8988T (cell line): ENCODE measurements around the gene CCDC102A.
A peak's percentile ranks its signal among the peaks of the same experiment; 100 is the strongest.
"Not testable (repeated sequence)": the region's sequence is repeated elsewhere in the genome, so short reads cannot be mapped to it uniquely, and the experiment has no call there.

ENCODE experiments used
- DNase-seq: peaks from one replicate; pipeline ENCODE4 v3.0.0; 2011

CCDC102A gene

DNA sequence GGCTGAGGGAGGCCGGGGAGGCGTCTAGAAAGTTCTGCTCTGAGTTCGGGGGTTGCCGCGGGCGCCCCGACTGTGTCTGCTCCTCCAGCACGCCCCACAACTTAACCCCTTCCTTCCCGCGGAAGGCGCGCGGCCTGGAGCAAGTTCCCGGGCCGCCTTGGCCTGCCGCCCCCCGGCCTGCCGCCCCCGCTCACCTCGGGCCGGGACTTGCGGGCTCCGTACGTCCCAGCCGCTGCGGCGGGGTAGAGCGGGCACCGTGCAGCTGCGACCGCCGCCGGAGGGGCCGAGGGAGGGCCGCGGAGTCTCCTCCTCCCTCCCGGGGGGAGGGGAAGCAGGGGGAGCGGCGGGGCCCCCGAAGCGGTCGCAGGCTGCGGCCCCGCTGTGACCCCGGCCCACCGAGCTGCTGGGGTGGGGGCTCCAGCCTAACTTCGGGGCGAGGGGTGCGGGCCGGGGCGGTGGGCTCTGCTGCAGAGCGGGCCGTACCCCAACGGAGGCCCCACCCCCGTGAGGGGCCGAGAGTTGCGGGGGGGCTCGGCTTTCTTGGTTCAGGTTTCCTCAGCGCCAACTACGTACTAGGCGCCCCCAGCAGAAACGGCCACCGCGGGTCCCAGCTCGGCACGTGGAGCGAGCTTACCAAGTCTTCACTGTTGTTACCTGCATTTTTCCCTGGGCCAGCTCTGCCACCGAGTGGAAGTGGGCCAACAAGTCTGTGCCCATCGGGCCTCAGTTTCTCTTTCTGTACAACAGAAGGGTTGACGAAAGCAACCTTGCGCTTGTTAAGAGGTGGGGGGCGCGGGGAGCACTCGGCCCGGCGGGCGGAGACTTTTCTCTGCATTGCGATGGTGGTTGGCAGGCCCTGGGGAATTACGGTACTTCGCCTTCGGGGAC is at the start of gene CCDC102A:
Gene CCDC102A (minus strand): TSS at position 266 of the 888 bp plus-strand sequence. CDS start 7,394 bp downstream, outside the sequence.
- DNase-seq: peak; percentile 84

DNA sequence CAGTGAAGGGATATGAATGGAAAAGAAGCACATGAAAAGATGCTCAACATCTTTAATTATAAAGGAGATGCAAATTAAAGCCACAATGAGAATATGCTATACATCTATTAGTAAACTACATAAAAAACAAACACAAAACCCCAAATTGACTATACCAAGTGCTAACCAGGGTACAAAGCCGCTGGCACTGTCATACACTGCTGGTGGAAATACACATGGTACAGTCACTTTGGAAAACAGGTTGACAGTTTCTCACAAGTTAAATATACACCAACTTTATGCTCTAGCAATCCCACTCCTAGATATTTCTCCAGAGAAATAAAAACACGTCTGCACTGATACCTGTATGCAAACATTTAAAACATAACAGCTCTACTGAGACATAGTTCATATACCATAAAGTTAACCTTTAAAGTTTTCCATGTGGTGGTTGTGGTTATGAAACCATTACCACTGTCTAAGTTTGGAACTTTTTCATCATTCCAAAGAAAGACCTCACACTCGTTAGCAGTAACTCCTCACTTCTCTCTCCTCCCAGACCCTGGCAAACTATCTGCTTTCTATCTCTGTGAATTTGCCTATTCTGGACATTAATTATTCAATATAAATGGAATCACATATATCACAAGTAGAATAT is 48.8 kb upstream of the CCDC102A start:
- DNase-seq: no peak

DNA sequence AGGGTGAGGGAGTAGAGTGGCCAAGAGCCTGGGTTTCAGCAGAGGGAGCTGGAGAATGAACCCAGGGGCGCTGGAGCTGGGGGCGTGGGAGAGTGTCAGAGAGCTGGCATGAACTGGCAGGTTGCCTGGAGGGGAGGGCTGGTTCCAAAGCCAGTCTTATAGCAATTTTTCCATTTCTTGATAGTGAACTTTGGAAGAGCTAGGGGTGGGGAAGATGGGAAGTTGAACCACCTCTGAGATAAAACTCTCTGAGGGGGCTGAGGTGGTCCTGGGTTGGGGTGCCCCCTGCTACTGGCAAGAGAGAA is 42.9 kb upstream of the CCDC102A start:
- DNase-seq: no peak

GRCh38 chr16:57578521-57579360 is 42.4 kb upstream of the CCDC102A start:
- DNase-seq: no peak

- no peak for DNase-seq
Observed at GRCh38 chr16:57577691-57578224, 41.4 kb upstream of the CCDC102A start.

- no peak for DNase-seq
Observed at GRCh38 chr16:57577214-57577613, 40.8 kb upstream of the CCDC102A start.

DNA sequence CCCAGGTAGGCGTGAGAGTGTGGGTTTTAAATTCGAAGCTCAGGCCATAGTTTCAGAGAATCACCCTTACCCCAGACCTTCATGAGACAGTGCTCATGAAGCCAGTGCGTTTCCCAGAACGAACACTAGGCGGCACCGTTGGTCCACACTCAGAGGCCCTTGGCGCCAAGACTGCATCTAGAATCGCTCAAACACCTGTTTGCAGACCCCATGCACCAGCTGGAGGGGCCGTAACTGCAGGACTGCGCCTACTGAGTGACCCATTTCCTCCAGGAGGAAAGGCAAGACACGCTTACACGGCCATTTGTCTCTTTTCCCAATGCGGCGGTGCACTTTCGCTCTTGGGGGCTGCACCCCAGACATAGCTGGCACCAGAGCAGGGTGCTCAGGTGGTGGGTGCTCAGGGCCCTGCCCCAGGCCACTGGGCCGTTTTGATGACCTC is 40.1 kb upstream of the CCDC102A start:
- peak; percentile 79 for DNase-seq

DNA sequence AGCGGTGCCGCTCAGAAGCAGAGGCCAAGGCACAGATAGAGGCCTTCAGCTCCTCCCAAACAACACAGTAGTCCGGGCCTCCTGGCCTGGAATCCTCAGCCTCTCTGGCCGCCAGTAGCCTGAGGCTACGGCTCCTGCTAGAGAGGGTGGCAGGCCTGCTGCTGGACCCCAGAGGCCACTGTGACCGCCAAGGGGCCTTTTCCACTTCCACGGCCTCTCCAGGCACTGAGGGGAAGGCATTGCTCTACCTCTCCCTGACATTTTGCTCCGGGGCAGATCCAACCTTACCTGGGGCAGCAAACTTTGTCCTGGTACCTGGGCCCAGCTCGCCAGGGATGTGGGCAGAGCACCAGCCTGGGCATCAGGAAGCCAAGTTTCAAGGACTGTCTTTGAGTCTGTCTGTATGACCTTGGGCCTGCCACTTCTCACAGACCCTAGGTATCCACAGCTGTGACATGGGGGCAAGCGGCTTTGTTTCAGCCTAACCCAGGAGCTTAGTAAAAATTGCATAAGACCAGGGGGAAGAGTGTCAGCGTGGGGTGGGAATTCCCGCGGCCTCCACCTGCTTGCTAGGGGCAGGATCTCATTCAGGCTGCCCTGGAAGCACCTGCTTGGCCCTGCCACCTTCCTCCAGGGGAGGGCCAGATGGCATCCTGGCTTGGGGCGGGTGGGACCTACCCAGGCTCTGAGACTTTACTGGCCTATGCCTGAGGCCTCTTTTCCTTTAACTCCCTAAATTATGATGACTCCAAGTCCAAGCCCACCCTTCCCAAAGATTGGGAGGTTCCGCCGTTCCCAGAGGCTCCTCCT is 39.3 kb upstream of the CCDC102A start:
- no peak for DNase-seq

DNA sequence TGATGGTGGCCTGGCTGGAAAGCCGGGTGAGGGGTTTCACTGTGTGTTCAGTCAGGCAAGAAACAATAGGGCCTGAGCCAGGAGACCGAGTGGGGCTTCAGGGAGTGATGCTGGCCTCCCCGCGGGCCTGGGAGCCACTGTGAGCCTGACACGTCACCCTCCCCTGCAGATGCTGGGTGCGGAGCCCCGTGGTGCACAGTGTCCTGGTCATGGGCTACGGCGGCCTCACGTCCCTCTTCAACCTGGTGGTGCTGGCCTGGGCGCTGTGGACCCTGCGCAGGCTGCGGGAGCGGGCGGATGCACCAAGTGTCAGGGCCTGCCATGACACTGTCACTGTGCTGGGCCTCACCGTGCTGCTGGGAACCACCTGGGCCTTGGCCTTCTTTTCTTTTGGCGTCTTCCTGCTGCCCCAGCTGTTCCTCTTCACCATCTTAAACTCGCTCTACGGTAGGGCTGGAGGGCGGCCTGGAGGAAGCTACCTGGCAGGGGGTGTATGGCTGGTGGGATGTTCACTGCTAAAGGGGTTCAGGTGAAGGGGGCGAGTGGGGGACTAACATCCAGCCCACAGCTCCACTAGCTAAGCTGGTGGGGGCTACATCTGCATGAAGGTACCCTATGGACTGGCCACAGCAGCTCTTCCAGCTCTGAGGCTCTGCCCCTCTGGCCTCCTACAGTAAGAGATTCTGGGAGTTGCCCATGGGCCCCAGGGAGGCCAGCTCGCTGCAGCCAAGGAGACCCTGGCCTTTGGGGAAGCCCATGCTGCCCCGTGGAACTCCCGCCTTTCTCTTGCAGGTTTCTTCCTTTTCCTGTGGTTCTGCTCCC is 38.5 kb upstream of the CCDC102A start:
- DNase-seq: no peak

GRCh38 chr16:57574086-57574485 is 37.7 kb upstream of the CCDC102A start:
- DNase-seq: no peak

GRCh38 chr16:57572978-57573728 is 36.8 kb upstream of the CCDC102A start:
- no peak for DNase-seq

DNA sequence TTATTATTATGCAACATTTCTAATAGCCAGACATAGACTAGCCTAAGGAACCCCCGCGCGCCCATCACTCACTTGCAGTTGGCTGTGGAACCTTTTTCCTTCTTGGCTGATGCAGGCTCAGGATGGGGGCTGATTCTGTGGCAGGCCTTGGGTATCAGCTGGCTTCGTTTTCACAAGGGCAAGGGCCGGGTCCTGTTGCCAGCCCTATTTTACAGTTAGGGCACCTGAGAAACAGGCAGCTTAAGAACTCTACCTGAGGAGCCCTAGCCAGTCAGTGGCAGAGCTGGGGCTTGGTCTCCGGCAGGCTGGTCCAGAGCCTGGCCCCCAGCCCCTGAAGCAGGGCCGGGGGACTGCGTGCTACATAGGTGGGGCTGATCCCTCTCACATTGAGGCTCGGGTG is 34.7 kb upstream of the CCDC102A start:
- DNase-seq: no peak

DNA sequence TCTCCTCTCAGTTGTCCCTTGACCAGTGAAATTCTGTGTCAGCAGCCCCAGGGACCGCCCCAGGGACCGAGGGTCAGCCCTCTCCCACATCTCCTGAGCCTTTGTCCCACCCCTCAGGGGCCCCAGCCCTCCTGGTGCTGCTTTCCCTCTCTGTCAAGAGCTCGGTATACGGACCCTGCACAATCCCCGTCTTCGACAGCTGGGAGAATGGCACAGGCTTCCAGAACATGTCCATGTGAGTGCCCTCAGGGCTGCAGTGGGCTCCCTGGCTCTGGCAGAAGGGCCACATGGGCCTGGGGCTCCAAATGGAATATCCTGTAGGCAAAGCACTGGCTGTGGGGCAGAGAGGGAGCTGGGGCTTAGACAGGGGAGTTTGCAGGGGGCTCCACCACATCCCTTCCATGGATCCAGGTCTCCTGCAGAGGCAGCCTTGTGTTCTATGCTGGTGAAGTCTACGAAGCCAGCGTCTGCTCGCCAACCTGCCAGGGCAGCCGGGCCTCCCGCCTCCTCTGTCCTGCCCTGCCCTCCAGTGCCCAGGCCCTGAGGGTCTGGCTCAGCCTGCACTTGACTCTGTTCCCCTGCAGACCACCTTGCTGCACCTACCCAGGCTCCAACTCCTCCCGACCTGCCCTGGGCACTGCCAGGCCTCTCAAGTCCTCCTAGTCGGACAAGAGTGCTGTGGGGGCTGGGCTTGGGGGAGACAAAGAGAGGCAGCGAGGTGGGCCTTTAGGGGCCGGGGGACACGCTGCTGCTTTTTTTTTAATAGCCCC is 34.1 kb upstream of the CCDC102A start:
- DNase-seq: no peak

DNA sequence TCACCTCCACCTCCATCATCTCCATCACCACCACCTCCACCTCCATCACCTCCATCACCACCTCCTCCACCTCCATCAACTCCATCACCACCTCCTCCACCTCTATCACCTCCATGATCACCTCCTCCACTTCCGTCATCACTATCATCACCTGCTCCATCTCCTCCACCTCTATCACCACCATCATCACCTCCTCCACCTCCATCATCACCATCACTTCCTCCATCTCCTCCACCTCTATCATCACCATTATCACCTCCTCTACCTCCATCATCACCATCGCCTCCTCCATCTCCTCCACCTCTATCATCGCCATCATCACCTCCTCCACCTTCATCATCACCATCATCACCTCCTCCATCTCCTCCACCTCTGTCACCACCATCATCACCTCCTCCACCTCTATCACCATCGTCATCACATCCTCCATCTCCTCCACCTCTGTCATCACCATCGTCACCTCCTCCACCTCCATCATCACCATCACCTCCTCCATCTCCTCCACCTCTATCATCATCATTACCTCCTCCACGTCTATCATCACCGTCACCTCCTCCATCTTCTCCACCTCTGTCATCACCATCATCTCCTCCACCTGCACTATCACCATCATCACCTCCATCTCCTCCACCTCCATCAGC is 33.1 kb upstream of the CCDC102A start:
- no peak for DNase-seq

DNA sequence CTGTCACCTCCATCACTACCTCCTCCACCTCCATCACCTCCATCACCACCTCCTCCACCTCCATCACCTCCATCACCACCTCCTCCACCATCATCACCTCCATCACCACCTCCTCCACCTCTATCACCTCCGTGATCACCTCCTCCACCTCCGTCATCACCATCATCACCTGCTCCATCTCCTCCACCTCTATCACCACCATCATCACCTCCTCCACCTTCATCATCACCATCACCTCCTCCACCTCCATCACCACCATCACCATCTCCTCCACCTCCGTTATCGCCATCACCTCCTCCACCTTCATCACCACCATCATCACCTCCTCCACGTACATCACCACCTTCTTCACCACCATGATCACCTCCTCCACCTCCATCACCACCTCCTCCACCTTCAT is 32.4 kb upstream of the CCDC102A start:
- DNase-seq: not testable (repeated sequence)

DNA sequence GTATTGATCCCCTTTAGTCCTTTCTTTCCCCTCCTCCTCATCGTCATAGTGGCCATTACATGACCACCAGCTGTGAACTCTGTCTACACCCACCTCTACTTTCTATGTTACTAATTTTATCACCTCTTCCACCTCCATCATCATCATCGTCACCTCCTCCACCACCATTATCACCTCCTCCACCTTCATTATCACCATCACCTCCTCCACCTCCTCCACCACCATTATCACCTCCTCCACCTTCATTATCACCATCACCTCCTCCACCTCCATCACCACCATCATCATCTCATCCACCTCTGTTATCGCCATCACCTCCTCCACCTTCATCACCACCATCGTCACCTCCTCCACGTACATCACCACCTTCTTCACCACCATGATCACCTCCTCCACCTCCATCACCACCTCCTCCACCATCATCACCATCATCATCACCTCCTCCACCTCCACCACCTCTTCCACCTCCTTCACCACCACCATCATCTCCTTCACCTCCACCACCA is 31.9 kb upstream of the CCDC102A start:
- no peak for DNase-seq

GRCh38 chr16:57567691-57568090 is 31.3 kb upstream of the CCDC102A start:
- no peak for DNase-seq

GRCh38 chr16:57566436-57566835 is 30.1 kb upstream of the CCDC102A start:
- DNase-seq: no peak

DNA sequence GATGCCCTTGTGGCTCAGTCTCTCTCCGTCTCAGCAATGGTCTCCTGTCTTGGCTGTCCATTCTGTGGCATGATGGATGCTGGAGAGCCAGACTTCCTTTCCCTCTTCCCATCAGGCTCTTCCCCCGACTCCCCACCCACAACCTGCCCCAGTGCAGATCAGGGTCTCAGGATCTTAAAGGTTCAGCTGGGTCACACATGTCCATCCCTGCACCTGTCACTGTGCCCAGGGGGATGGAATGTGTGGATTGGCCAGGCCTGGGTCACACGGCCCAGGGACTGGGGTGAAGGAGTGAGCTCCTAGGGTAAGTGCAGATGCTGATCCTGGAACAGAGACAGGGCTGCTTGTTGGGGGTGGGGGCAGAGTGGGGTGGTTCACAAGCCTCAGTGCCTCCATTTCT is 29.1 kb upstream of the CCDC102A start:
- no peak for DNase-seq
